HG03139 (cell line): ENCODE measurements around the gene ZBTB20.
"Not testable (repeated sequence)": the region's sequence is repeated elsewhere in the genome, so short reads cannot be mapped to it uniquely, and the experiment has no call there.

ENCODE experiments used
- ATAC-seq: cut with Tn5 transposase; IDR thresholded peaks from one replicate; pipeline ENCODE4 v1.9.1; 2021; ENCODE audit not compliant: unreplicated experiment

ZBTB20 gene

GRCh38 chr3:114687151-114687550 is 459.9 kb downstream of the ZBTB20 start:
- no peak for ATAC-seq

DNA sequence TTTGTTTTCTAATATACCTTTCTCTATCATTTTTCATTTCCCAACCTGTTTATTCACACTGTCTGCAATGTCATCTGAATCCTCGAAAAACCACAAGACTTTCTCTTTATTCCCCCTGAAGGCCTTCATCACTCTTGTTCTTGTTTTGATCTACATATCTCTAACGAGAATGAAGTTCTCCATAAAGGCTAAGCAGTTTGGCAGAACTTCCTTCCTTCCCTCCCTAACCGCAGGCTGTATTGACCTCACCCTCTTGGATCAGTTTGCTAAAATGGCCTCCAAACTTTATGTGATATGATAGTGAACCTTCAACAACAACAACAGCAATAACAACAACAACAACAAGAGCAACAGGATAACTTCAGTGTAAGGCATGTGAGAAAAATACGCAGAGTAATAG is 460.5 kb downstream of the ZBTB20 start:
- ATAC-seq, result no peak

- ATAC-seq, result no peak
These were observed 461.9 kb downstream of the ZBTB20 start for GRCh38 chr3:114685161-114685560.

DNA sequence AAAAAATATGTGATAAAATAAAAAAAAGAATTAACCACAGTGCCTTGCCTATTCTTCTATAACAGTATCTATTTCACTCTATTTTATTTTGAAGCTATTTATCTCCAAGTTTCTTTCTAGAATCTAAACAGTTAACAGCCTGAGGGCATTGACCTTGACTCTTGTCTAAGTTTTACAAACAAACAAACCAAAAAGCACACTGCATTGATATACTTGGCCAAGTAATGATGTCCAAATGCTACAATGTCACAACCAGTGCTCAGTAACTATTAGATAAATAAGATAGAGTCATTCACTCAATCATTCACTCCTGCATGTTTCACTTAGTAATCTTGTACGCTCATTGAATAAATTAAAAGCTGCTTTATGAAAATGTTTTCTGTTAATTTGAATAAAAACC is 466.8 kb downstream of the ZBTB20 start:
- no peak for ATAC-seq

GRCh38 chr3:114679773-114680172 is 467.3 kb downstream of the ZBTB20 start:
- not testable (repeated sequence) for ATAC-seq

GRCh38 chr3:114675104-114675503 is 472.0 kb downstream of the ZBTB20 start:
- no peak for ATAC-seq

GRCh38 chr3:114674036-114674435 is 473.1 kb downstream of the ZBTB20 start:
- no peak for ATAC-seq

- ATAC-seq, result no peak
These were observed 473.6 kb downstream of the ZBTB20 start for GRCh38 chr3:114673481-114673880.

DNA sequence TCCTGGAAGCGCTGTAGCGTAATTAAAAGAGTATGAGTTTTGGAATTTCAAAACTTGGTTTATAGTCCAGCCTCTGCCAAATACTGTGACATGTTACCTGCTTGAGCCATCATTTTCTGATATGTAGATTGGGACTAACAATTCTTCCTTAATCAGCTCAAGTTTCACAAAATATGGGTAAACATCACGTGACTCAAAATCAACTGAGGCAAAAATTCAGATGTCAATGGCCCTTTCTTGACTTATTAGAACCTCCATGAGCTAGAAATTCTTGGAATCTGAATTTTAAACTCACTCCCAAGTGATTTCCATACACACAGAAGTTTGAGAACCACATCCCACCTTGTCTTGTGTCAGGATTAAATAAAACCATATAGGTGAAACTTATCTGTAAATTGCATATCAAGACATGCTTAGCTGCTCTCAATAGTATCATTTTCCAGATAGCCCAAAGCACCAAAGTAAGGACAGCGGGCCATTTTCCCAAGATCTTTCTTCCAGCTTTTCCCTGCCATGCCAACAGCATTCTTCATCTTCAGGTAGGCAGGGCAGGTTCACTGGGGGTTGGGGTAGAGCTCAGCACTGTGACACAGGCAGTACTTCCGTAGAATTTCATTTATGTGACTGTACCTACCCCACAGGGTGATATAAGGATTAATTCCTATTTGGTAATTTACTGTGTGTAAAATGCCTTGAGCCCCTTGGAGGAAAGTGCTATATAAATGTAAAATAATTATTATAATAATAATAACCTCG is 474.2 kb downstream of the ZBTB20 start:
- ATAC-seq, result no peak

- no peak for ATAC-seq
These were observed 475.2 kb downstream of the ZBTB20 start for GRCh38 chr3:114671741-114672510.

GRCh38 chr3:114669614-114670013 is 477.5 kb downstream of the ZBTB20 start:
- ATAC-seq, result no peak

GRCh38 chr3:114668099-114668498 is 479.0 kb downstream of the ZBTB20 start:
- no peak for ATAC-seq

DNA sequence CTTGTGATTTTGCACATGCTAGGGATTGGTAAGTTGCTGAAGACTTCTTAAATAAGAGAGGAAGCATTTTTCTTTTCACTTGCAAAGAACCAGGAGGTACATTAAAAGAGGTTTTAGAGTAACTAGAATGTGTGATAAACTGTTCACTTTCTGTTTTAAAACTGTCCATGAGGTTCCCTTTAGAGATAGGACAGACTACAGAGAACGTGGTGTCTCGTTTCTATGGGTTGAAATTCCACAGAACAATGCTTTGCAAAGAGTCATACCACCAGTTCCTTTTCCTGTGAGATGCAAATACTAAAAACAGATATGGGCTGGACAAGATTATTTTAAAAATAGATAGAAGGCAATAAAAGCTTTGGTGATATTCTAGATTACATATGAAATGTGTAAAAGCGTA is 480.5 kb downstream of the ZBTB20 start:
- ATAC-seq, result no peak

DNA sequence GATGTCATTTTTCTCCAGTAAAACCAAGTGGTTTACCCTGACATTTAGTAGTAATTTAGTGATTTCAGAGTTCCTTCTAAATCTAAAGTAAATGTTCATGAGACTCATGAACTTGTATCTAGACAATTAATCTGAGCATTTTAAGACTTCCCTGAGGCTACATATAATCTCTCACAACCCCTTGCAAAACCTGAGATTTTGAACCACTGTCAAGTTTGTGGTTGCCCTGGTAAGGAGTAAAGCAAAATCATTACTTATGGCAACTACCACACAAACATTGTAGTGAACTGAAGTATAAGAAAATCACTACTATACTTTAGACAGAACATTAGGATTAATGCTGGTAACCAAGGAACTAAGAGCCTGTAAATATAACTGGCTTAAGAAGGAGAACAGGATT is 483.1 kb downstream of the ZBTB20 start:
- ATAC-seq, result no peak

DNA sequence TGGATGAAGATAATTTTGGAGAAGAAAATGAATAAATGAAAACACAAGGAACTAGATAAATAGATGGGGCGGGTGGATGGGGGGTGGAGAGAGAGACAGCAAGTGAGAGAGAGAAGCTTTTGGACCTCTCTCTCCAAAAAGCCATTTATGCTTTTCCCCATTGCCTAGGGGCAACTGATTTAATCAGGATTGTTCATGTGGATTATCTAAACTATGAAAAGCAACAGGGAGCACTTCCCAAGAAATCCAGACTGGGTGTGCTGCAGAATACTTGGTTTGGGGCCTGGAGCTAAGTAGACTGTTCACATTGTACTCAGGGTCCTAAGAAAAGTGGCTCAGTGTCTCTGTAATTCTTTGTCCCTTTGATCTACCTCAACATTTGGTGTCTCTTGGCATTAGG is 486.3 kb downstream of the ZBTB20 start:
- no peak for ATAC-seq

GRCh38 chr3:114660124-114660523 is 487.0 kb downstream of the ZBTB20 start:
- ATAC-seq, result no peak

- ATAC-seq, result no peak
These were observed 487.7 kb downstream of the ZBTB20 start for GRCh38 chr3:114659109-114660061.

DNA sequence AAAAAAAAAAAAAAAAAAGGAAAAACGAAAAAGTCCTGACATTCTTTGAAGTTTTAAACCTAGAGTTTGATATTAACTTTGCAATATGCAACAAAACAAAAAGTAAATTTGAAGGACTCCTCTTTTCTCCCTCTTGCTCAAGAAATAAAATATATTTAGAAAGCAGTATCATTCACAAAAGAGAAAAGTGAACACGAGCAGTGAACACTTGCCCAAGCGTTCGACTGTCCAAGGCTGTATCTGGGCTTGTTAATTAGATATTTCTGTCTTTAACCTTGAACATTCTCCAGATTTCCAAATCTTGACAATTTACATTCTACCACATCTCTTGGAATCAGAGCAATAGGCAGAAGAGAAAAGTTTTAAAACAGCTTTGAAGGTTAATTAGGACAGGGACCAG is 495.5 kb downstream of the ZBTB20 start:
- ATAC-seq, result no peak

GRCh38 chr3:114650808-114651207 is 496.3 kb downstream of the ZBTB20 start:
- ATAC-seq, result no peak

GRCh38 chr3:114649331-114649730 is 497.8 kb downstream of the ZBTB20 start:
- ATAC-seq, result no peak

- no peak for ATAC-seq
These were observed 500.6 kb downstream of the ZBTB20 start for GRCh38 chr3:114646526-114646925.
